LoVo (cell line): ENCODE results near the gene GJB6.
"Not testable (repeated sequence)": the region's sequence is repeated elsewhere in the genome, so short reads cannot be mapped to it uniquely, and the experiment has no call there.

Experiments
- DNase-seq: peaks from one replicate; pipeline ENCODE4 v3.0.0-alpha.2; 2016; ENCODE audit warnings: low spot score

Gene GJB6

DNA sequence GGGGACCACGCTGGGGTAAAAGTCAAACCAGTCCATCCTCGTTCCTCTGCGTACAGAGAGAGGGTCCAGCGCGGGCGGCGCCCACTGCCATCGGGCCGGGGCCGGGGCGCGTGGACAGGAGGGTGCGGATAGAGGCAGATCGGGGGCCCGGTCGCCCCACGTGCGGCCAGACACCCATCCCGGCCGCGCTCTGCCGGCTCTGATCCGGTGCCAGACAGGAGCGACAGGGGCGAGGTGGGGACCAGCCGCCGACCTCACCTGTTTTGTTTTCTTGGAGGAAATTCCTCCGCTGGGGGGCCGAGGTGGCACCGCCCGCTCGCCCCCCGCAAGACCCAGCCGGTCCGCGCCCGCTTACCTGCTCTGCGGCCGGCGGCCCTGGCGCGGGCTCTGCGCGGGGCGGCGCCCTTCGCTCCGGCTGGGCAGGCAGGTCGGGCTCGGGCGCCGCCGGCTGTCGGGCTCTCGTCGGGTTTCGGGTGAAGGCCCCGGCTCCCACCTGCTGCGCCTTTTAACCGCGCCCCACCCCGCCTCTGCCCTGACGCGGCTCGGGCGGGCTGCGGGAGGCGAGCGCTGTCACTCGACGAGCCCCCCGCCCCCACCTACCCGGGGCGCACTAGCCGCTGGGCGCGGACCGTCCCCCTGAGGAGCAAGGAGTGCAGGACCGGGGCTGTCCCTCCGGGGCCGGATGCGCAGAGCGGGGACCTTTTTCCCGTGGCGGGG is at the start of gene GJB6:
TSS of gene GJB6 (minus strand) at position 481 of the 717 bp plus-strand sequence. CDS start 8,839 bp downstream, outside the sequence.
- DNase-seq: peak; percentile 6

DNA sequence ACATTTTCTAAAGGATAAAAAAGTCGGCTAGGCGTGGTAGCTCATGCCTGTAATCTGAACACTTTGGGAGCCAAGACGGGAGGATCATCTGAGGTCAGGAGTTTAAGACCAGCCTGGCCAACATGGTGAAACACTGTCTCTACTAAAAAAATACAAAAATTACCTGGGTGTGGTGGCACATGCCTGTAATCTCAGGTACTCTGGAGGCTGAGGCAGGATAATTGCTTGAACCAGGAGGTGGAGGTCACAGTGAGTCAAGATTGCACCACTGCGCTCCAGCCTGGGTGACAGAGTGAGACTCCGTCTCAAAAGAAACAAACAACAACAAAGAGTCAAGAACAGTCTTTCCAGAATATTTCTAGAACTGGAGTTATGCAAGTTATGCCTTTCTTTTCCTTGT is 44.8 kb upstream of the GJB6 start:
- not testable (repeated sequence) for DNase-seq

DNA sequence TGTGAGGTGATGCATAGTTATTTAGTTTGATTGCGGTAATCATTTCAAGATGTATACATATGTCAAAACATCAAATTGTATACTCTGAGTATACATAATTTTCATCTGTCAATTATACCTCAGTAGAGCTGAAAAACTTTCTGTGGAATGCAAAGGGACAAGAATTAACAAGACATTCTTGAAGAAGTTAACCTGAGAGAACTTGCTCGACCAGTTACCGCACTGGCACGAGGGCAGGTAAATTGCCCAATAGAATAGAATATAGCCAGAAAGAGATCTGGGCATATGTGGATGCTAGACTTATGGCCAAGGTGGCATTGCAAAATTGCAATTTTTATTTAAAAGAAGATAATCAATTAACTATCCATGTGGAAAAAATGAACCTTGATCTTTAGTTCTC is 42.3 kb upstream of the GJB6 start:
- DNase-seq: no peak

DNA sequence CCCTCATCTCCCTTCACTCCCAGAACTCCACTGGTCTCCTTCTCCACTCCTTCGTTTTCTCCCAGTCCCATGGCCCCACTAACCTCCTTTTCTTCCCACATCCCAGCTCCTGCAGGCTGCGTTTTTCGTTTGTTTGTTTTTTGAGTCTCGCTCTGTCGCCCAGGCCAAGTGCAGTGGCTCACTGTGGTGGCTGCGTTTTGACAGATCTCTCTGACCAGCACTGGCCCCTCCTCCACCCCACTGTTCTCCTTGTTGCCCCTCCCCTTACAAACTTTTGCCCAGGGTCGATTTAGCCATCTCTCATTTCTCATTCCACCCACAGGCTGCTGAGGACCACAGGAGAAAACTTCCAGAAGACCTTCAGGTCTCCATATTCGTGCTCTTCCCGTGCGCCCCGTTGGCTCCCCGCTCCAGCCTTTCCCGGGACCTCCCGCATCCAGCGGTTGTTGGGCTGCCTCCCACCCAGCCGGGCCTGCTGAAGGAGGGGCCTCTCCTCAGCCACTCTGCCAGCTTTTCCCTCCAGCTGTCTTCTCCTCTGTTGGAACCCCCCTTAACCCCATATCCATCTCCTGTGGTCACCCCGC is 40.6 kb upstream of the GJB6 start:
- DNase-seq: no peak

DNA sequence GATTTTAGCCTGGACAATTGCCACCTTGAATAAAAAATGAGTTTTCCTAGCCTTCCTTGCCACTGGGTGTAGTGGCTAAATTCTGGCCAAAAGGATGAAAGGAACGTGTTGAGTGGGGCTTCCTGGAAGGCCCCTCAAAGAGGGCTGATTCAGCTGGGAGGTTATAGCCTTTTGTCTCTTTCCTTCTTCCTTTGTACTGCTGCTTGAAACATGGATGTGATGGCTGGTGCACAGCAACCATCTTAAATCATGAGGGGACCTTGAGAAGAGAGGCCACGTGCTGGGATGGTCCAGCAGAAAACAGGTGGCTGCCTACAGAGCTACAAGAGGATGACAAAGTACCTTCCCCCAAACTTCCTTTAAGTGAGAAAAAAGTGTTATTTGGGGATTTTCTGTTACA is 40.0 kb upstream of the GJB6 start:
- no peak for DNase-seq

DNA sequence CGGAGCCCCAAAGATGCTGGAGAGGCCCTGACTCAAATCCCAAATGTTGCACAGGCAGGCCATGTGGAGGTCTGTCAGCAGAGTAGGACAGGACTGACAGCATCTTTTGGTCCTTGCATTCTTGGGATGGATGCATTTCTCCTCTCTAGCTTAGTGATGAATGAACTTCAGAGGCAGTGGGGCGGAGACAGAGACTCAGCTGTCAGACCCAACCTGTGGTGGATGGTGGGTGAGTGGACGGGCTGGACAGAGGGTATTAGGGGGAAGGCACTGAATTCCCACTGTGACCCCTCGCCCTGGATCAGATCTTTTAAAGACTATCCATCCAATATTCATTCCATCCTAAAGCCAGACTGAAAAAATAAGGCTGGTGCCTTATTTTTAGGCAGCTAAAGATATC is 39.3 kb upstream of the GJB6 start:
- DNase-seq: no peak

DNA sequence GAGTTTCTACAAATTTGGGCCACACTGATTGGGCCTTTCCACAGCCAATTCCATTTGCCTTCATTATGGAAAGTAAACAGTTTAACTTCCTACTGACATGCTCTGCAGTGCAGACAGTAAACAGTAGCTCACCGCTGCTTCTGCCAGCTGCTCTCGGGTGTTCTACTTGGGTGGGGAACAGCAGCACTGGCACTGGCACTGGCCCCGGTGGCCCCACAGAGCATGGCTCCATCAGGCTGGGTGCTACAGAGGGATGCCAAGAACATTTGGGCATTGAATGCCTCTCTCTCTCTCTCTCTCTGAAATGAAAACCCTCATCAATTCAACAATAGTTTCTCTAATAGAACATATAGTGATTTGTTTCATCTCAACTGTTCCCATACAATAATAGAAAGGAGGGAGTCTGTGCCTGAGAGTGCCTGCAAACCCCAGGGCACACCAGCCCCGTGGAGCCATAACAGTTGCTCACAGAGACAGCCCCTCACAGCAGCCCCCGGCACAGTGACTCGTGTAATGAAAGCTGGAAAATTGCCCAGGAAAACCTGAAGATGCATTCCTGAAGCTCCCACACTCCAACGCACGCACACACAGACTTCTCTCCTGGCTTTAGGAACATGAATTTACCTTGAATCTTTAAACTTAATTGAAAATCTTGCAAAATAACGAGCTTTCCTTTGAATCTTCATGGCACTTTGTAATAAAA is 38.2 kb upstream of the GJB6 start:
- no peak for DNase-seq

DNA sequence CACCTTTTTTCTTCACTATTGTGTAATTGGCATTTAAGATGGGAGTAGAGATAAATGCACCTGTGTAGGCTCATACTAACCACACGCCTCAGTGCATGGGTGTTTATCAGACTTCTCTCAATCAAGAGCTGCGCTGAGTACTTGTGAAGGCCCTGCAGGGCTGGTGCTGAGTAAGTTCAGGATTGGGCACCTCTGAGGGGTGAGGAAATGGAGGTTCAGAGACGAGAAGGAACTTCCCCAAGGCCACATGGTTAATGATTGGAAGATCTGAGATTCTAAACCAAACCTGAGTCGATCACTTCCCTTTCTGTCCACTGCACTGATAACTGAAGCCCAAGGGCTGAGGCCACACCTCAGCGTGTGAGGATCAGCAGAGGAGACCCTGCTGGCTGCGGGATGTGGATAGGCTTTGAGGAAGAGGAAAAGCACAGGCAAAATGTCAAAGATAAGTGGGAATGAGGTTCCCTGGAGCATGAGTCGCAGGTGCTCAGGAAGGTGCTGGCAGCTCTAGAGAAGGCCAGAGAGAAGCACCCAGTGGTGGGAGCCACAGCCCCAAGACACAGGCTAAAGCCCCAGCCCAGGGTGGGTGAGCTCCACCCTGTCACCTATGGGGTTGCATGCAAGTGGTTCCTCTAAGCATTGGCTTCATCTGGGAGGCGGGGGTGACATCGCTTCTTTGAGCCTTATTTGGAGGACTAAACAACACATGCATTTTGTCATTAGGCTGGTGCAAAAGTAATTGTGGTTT is 32.3 kb upstream of the GJB6 start:
- no peak for DNase-seq

DNA sequence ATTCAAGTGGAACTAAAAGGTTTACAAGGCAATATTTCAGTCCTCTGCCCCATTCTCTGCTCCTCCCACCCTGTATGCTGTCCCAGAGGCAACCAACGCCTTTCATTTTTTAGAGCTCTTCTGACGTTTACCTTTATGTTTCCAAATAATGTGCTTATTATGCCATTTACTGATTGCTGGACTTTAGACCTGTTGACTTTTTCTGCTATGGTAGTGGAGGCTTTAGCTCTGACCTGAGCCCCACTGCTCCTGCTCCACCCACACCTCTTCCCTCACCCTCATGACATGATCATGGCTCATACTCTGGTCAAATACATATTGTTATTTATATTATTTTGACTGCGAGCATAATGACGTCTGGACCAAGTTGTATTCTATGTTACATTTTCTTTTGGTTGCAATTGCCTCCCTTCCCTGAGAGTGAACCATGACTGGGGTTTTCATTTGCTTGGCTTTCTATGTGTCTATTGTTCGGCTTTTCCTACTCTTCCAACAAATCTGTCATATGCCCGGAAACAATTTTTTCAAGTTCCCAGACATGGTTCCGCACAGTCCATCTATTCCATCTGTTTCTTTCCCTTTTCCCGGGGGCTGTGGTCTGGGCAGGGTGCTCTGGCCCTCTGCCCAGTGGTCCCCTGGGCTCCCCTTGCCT is 31.4 kb upstream of the GJB6 start:
- peak; percentile 20 for DNase-seq

DNA sequence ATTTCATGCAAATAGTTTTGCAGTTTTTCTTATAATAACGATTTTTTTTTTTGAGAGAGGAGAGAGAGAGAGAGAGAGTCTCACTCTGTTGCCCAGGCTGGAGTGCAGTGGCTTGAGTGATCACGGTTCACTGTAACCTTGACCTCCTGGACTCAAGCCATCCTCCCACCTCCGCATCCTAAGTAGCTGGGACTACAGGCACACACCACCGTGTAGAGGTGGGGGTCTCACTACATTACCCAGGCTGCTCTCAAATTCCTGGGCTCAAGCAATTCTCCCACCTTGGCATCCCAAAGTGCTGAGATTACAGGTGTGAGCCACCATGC is 26.8 kb upstream of the GJB6 start:
- no peak for DNase-seq

DNA sequence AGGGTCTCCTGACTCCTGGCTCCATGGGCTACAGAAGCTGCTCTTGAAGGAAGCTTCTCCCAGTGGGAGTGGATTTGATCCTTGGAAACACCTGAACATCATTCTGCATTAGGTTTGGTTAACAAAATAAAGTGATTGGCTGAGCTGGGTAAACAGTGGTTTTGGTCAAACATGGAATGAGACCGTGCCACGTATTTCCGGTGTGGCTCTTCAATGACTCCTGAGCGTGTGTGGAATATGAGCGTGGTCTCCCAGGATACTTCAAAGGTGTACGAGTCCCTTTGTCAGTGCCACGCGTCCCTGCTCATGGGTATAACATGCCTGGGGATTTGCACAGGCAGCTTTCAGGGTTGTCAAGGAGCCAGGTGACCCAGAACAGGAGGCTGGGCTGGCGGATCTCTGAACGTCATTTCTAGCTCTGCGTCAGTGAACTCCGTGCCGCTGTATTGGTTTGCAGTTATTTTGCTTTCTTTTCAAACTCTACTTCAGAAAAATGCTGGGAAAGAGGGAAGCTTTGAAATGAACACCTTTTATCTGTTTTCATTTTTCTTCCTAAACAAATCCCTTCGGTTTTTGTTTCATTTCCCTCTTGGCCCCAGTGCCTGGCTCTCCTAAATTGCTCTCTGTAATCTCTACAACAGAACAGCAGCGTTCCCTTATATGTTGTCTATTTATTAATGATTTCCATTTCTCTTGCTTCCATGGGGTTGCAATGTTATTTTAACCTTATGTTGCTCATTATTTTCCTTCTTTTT is 26.3 kb upstream of the GJB6 start:
- DNase-seq: no peak

DNA sequence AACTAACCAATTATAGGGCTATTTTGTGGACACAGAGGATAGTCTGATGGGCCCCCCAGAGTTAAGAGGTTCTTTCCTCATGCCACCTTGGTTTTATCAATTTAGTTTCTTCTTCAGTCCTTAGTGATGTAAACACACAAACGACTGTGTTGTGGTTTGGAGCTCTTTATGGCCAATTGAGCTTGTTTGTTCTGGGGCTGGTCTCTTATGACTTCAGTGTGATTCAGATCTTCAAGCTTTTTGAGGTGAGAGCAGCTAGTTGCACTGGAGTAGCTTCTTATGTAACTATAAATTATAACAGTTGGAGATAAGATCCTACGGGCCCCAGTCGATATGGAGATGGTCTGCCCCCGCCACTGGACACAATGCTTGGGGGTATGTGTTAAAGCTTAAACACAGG is 22.0 kb upstream of the GJB6 start:
- no peak for DNase-seq

DNA sequence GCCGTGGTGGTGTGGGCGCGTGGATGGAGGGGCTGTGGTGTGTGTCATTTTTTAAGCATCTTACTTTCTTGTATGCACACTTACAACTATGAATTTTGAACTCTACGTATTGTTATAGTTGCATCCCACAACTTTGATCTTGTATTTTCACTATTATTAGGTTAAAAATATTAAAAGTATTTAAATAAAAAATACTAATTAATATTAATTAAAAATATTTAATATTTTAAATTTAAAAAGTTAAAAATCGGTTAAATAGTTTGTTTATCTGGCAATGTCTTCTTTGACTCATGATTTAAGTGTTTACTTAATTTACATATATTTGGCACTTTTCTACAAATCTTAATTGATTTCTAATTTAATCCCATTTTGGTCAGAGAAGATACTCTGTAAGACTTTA is 17.8 kb upstream of the GJB6 start:
- no peak for DNase-seq

DNA sequence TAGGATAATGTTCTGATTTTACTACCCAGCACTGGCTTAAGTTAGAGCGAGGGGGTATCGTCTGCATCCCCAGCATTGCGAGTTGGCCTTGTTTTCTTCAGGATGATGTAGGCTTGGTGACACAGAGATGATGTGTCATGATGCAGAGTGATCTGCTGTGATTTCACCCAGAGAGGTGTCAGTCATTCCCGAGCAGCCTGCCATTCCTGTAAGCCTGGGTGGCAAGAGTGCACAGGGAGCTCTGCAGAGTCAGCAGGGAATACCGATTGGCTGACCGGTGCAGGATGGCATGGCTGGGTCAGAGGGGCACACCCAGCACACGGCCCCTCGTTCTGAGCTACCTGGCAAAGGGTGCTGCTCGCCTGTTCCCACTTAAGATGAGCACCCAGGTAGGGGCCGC is 15.8 kb upstream of the GJB6 start:
- DNase-seq: no peak

DNA sequence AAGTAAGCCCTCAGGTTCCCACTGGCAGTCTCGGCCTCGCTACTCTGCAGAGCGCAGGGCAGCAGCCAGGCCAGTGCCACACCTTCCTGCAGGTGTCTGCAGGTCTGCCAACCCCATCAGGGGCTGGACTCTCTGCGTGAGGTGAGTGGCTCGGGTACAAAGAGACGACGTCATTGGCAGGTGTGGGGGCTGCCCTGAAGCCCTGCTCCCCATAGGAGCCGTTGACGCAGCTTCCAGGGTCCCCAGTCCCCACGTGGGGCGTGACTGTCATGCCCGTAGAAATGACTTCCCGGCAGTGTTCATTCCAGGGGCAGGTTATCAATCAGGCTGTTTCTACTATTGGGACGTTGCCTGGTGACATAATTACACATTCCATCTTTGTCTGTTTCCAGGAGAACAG is 15.3 kb upstream of the GJB6 start:
- no peak for DNase-seq

DNA sequence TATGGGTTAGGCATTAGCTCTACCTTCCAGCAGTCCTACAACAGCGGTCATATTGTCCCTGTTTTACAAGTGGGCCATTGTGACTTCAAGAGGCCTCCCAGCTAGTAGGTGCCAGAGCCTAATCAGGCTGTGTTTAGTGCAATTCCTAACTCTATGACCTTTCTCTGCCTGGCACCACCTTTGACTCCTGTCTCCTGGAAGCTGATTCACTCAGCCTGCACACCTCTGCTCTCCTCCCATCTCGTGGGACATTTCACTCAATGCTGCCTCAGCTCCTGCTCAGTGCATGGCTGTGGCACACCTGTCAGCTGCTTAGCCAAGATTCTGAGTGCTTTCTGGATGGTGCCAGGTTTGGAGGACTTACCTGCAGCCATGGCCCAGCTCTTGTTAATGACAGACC is 9.5 kb upstream of the GJB6 start:
- DNase-seq: no peak

DNA sequence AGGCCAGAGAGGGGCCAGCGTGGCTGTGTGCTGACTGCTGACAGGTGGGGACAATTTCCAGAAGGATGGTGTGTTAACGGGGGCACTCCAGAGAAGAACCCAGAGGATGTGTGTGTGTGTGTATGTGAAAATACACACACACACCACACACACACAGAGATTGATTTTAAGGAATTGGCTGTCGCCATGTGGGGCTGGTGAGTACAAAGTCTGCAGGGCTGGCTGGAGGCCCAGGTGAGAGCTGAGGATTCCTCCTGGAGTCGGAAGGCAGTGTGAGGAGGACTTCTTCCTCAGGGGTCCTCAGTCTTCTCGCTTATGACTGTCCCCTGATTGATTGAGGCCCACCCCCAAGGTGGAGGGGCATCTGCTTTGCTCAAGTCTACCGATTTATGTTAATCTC is 7.6 kb upstream of the GJB6 start:
- no peak for DNase-seq

DNA sequence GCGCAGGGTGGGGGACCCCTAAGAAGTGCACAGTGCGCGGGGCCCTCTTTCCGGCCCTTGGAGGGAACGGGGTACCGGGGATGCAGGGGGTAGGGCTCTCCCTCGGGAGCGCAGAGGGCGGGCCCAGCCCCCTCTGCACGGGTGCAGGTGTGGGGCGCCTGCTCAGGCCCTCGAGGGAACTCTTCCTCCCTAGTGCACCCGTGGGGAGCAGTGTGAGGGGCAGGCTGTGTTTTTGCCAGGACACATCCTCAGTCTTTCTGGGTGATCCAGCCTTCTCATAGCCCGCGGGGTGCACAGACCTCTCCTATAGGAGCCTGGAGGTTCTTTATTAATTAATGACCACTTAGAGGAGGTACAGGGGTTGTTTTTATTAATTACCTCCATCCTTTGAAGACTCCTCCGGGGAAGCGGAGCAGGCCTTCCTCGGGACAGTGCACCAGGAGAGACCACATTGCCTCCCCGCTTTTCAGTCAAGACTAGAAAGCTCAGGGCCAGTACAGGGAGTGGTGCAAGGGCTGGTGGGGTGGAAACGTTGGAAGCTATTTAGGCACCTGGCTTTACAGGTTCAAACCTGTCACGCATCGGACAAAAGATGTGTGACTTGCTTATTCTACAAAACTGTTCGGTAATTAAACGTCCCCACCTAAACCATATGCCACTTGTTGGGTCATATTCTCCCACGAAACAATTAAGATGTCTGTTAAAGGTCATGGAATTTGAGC is 598 bp upstream of the GJB6 start:
- DNase-seq: no peak

DNA sequence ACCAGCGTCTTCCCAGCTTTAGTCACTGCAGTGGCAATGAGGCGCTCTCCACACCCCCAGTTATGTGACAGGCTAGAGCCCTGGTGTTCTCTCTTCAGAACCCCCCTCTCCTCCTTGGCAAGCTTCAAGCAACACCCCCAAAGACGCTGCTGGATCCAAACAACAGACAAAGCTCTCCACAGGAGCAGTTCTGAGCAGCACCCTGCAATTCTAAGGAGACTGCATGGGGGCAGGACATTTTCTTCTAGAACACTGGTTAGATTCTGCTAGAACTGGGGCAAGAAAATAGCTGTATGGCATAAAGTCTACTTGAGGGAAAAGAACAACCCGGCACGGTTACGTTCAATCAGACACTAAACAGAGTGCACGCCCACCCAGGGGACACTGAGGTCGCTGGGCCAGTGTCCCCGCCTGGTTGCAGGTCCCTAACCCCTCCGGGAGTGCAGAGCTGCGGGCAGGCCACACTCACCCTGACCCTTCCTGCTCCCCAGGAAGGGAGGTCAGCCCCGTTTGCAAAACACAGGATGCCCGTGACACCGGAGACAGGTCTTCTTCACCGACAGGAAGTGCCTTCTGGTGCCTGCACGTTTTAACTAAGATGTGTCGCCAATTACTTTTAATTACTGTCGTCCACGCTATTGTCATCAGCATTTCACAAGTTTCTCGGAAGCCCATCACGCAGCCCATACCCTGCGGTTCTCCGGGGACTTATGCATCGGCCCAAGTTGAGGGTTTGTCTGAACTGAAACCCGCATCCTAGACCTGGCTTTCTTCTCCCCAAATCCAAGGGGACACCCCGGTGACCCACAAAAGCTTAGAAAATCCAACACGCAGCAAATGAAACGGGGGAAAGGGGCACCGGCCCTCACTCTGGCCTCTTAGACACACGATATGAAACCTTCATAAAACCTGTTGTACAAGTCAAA is 943 bp downstream of the GJB6 start:
- DNase-seq: no peak

DNA sequence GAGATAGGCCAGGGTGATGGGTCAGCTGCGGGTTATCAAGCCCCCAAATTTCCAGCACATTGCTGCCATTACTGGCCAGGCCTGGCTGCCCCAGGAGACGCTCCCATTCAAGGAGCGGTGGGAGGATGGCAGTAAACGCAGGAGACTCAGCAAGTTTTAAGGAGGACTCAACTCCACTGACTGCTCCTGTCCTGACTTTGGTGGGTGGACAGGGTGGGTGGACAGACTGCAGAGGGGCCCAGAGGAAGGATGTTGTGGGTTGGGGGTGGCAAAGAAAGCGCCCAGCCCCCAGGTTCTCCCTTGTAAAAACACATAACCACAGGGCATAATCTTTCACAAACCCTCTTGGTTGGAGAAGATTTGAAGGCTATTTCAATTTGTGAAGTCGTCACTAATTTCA is 4.4 kb downstream of the GJB6 start:
- no peak for DNase-seq
